GM18868 (cell line): Measurements from ENCODE around the gene FOXD4L6.
"Not testable (repeated sequence)": the region's sequence is repeated elsewhere in the genome, so short reads cannot be mapped to it uniquely, and the experiment has no call there.

Experiments
- ATAC-seq: cut with Tn5 transposase; IDR thresholded peaks from one replicate; pipeline ENCODE4 v1.9.1; 2021; ENCODE audit warnings: mild to moderate bottlenecking, moderate library complexity; ENCODE audit not compliant: unreplicated experiment

Gene FOXD4L6

GRCh38 chr9:41128581-41128980, at the start of gene FOXD4L6:
FOXD4L6 (minus strand) TSS chr9:41128681; CDS start chr9:41128383, 298 bp downstream.
- not testable (repeated sequence) for ATAC-seq

- ATAC-seq = not testable (repeated sequence)
Observed at GRCh38 chr9:41174994-41175393, 46.5 kb upstream of the FOXD4L6 start.

GRCh38 chr9:41150116-41150515, 21.6 kb upstream of the FOXD4L6 start:
- ATAC-seq = not testable (repeated sequence)

- ATAC-seq = not testable (repeated sequence)
Observed at GRCh38 chr9:41141878-41142277, 13.4 kb upstream of the FOXD4L6 start.

- not testable (repeated sequence) for ATAC-seq
Observed at GRCh38 chr9:41126746-41127446, 1.6 kb downstream of the FOXD4L6 start.

GRCh38 chr9:41125936-41126335, 2.5 kb downstream of the FOXD4L6 start:
- not testable (repeated sequence) for ATAC-seq

- not testable (repeated sequence) for ATAC-seq
Observed at GRCh38 chr9:41125109-41125658, 3.3 kb downstream of the FOXD4L6 start.

- ATAC-seq = not testable (repeated sequence)
Observed at GRCh38 chr9:41124250-41125108, 4.0 kb downstream of the FOXD4L6 start.

GRCh38 chr9:41123812-41124211, 4.7 kb downstream of the FOXD4L6 start:
- not testable (repeated sequence) for ATAC-seq

- not testable (repeated sequence) for ATAC-seq
Observed at GRCh38 chr9:41123396-41123795, 5.1 kb downstream of the FOXD4L6 start.

GRCh38 chr9:41120696-41121095, 7.8 kb downstream of the FOXD4L6 start:
- ATAC-seq = not testable (repeated sequence)

- not testable (repeated sequence) for ATAC-seq
Observed at GRCh38 chr9:41119719-41120118, 8.8 kb downstream of the FOXD4L6 start.

GRCh38 chr9:41119311-41119710, 9.2 kb downstream of the FOXD4L6 start:
- not testable (repeated sequence) for ATAC-seq

GRCh38 chr9:41113348-41113747, 15.1 kb downstream of the FOXD4L6 start:
- ATAC-seq = not testable (repeated sequence)

- ATAC-seq = not testable (repeated sequence)
Observed at GRCh38 chr9:41111414-41111813, 17.1 kb downstream of the FOXD4L6 start.

- not testable (repeated sequence) for ATAC-seq
Observed at GRCh38 chr9:41110913-41111312, 17.6 kb downstream of the FOXD4L6 start.

GRCh38 chr9:41109253-41109652, 19.2 kb downstream of the FOXD4L6 start:
- not testable (repeated sequence) for ATAC-seq

- not testable (repeated sequence) for ATAC-seq
Observed at GRCh38 chr9:41108816-41109215, 19.7 kb downstream of the FOXD4L6 start.

GRCh38 chr9:41106472-41107116, 21.9 kb downstream of the FOXD4L6 start:
- ATAC-seq = not testable (repeated sequence)

- not testable (repeated sequence) for ATAC-seq
Observed at GRCh38 chr9:41105557-41106253, 22.8 kb downstream of the FOXD4L6 start.
